NCI-H460 (cell line): ENCODE results near the gene MLLT1. TPM values are rescaled to one million over a fixed set of nuclear protein-coding genes. Genes with fewer than 3 reads are reported as not detected.

Experiments
- DNase-seq: peaks from one replicate; pipeline ENCODE4 v3.0.0-alpha.2; 2016; ENCODE audit warnings: low read depth; ENCODE audit errors: extremely low read depth
- total RNA-seq: library from RNA; depleted of rRNA; stranded (reverse); fragments of >200 nt; shearing (Covaris generic); gene quantifications from 2 replicates; pipeline ENCODE4 v1.2.3, GENCODE V29; 2014

The MLLT1 gene
- total RNA-seq, 1 experiment from 2014 or later = 14.6 TPM

GRCh38 chr19:6236310-6237291, 43.2 kb downstream of the MLLT1 start:
- no peak for DNase-seq

GRCh38 chr19:6235031-6235951, 44.5 kb downstream of the MLLT1 start:
- no peak for DNase-seq

- no peak for DNase-seq
These were observed 45.2 kb downstream of the MLLT1 start for GRCh38 chr19:6234527-6234926.

GRCh38 chr19:6233827-6234511, 45.8 kb downstream of the MLLT1 start:
- DNase-seq = no peak

GRCh38 chr19:6233056-6233826, 46.5 kb downstream of the MLLT1 start:
- DNase-seq = no peak

GRCh38 chr19:6232601-6233055, 47.1 kb downstream of the MLLT1 start:
- DNase-seq = no peak

- no peak for DNase-seq
These were observed 48.8 kb downstream of the MLLT1 start for GRCh38 chr19:6230991-6231448.

GRCh38 chr19:6229951-6230712, 49.6 kb downstream of the MLLT1 start:
- DNase-seq = no peak

- DNase-seq = no peak
These were observed 50.4 kb downstream of the MLLT1 start for GRCh38 chr19:6229216-6229913.

- DNase-seq = no peak
These were observed 51.1 kb downstream of the MLLT1 start for GRCh38 chr19:6228551-6229215.

- no peak for DNase-seq
These were observed 51.8 kb downstream of the MLLT1 start for GRCh38 chr19:6227936-6228325.

GRCh38 chr19:6227156-6227935, 52.4 kb downstream of the MLLT1 start:
- DNase-seq = no peak

GRCh38 chr19:6226444-6227155, 53.2 kb downstream of the MLLT1 start:
- DNase-seq = no peak

- DNase-seq = no peak
These were observed 53.8 kb downstream of the MLLT1 start for GRCh38 chr19:6226012-6226411.

- DNase-seq = no peak
These were observed 54.4 kb downstream of the MLLT1 start for GRCh38 chr19:6225232-6225865.

GRCh38 chr19:6224308-6224675, 55.5 kb downstream of the MLLT1 start:
- DNase-seq = no peak
